NCI-H345 (cell line): Measurements from ENCODE around the gene NECTIN1.

ENCODE experiments used
- DNase-seq: peaks from one replicate; lab custom pipeline; 2025; lab: John Stamatoyannopoulos, UW

The NECTIN1 gene

DNA sequence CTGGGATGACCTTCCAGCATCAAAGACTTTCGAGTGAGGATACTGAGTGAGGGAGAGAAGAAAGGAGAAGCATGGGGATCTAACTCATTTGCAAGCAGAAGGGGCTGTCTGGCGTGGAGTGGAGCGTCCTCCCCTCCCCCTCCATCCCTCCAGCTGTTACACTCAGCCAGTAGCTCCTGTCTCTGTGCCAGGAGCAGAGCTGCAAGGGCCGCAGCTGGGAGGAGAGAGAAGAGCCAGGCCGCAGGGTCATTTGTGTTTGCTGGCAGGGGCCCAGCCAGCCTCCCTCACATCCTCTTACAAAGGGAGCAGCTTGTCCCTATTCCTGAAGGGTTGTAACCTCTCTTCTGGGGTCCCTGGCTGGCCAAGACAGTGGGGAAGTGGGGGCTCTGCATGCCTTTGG, 57.9 kb downstream of the NECTIN1 start:
- DNase-seq: peak; percentile 33

DNA sequence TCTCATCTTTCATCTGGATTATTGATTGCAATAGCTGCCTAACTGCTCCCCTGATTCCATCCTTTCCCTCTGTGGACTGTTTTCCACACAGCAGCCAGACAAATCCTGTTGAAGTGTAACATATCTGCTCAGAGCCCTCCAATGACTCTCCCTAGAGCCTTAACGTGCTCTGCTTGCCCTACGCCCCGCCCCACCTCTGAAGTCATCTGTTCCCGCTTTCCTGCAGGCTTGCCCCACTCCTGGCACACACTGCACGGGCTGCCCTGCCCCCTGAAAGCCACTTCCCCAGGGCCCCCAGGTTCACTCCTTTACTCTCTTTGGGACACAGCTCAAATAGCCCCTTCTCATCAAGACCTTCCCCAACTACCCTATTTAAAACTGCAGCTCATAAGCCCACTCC, 59.5 kb downstream of the NECTIN1 start:
- DNase-seq: no peak

DNA sequence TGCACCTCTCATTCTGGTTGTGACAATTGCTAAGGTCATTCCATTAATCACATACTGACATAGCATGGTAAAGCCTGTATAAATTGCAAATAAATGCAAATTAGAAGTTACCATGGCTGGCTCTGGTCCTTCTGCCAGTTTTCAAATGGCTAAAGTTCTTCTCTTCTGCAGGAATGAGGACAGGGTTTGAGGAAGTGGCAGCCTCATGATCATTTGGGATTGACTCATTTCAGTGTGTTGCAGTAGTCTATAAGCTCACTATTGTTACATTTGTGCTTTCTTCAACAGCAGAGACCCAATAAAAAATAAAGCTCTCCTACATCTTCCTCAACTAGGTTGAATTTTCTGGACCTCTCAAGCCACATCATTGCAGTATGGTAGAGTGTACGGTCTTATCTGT, 60.3 kb downstream of the NECTIN1 start:
- no peak for DNase-seq

DNA sequence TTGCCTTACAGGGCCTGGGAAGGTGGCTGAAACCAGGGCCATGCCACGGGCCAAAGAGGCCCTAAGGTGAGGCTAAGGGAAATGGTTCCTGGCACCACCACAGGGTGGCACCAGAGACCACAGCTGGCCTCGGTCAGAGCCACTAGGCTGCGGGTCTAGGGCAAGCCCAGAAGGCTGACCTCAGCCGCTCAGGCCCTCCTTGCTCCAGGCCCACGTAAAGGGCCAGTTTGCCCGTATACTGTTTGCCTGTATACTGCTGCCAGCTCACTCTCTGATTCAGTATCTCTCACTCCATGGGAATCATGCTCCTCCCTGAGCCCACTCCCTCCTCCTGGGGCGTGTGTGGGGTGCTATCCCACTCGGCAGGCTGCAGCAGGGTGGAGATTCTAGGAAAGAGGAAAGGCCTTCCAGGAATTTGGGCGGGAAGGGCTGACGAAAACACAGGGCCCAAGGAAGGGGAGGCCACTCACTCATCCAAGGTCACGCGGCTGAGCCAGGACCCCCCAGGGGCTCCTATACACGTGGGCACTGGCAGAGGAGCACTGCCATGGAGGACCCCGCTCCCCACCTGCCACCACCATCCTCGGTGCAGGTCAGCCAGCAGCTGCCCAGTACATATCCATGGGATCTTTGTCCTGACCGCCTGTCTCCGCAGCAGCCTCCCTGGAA, 62.4 kb downstream of the NECTIN1 start:
- peak; percentile 42 for DNase-seq

DNA sequence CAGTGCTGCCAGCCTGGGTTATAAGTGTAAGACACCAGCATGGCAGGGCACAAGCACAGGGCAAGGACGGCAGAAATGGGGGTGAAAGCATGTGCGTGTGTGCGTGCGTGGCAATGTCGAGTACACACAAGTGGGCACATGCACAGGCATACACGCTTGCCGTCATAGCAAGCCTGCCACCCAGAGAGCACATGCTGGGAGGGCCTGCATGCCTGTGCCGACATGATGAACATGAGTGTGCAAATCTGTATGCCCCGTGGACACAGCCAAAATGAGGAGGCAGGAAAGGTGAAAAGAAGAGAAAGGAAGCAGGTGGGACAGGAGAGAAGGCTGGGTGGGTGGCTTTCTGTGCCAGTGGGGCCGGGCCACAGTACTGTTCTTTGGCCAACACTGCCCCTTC, 62.9 kb downstream of the NECTIN1 start:
- no peak for DNase-seq

DNA sequence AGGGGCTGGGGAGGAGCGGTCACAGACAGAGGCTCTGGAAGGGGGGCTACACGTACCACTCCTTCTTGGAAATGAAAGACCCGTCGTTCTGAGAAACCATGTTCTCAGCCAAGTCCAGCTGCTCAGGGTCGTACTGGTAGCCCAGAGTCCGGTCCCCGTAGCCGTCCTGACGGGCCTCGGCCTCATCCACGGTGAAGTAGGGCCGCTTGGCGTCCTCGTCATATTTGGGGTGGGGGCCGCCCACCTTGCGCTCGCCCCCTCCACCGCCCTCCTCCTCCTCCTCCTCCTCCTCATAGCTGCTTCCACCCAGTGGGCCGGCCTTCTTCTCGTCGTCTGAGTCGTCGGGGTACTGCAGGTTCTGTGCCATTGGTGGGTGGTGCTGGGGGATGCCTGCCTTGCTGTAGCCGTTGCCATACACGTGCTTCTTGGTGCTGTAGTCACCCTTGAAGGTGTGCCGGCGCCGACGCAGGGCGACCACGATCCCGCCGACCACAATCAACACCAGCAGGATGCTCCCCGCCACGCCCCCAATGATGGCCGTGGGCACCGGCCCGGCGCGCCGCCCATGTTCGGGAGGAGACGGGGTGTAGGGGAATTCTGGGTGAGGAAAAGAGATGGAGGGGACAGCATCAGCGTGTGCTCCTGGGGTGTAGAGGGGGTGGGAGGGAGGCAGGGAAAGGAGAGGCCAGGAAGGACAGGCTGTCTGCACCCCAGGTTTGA, 64.1 kb downstream of the NECTIN1 start:
- DNase-seq: no peak

DNA sequence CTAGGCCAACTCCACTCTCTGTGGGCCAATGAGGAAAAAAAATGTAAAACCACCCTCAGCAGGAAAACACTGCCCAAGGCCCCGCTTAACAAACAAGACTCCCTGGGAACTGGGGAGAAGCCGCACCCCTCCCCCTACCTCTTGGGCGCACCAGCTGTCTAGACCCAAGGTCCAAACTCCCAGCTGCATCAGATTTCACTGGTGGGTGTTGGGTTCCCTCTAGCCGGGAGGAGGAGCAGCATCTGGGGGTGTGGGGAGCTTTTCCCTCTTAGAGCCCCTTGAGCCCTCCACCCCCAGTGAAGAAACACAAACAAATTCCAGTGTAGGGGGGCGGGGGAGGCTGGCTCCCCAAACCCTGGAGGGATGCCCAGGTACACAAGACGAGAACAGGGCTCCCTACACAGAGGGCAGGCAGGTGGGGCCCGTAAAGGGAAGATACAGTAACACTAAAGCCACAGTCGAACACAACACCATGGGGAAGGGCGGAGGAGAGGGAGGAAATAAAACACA, 64.9 kb downstream of the NECTIN1 start:
- DNase-seq: peak; percentile 55

DNA sequence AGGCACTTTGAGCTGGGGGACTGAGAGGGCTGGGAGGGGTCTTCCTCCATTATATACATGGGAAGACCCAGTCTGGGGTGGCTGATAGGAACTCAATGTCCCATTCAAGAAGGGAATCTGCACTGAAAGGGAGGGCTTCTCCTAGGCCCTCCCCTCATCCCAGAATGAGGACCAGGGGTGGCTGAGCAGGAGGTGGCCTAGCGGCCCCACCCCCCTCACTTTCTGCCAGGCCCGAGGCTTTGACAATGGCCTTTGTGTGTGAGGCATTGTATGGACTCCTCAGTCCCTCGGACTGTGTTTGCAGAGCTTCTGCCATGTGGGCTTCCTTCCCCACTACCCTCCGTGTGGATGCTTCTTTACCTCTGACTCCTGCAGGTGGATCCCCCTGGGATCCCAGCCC, 65.7 kb downstream of the NECTIN1 start:
- DNase-seq: no peak

DNA sequence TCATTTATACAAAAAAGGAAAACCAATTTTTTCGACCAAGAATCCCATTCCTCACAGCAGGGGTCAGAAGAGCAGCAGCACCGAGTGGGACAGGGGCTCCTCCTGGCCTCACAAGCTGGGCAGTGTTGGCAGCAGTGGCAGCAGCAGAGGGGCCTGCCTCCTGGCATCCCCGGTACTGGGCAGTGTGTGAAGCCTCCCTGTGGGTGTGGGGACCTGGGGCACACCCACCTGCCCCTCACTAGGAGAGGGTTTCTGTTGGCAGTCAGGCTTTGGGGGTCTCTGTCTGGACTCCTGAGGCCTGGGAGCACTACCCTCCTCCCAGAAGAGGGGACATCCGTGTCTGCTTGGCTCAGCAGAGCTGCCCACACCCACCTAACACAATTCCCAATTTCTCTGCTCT, 67.8 kb downstream of the NECTIN1 start:
- no peak for DNase-seq

DNA sequence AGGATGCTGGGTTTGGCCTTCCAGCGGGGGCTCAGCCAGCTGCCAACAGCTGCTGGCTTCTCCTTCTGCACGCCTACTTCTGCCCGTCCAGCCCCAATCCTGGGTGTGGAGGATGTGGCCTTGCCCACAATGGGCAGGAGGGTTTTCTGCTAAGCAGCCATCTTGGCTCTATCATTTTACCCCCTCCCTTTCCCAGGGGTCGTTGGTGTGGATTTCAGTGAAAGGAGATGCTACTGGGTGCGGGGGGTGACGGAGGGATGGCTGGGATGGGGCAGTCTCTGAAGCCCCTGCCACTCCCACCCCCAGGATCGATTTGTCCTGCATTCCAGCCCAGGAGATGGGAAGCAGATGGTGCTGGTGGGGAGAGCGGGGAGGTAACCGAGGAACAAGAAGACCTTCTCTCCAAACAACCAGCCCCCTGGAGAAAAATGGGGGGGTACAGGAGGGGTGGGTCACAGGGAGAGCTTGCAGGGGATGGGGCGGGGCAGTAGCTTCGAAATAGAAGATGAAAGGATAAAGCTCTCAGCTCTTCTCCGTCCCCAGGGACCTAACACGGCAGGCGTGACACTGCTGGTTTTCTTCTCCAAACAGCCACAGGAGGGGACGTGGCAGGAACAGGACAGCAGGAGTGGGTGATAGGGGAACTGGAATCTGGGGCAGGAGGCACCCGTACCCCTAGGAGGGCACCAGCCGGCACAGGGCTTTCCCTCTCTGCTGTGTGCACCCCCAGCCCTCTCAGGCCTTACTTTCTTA, 68.9 kb downstream of the NECTIN1 start:
- DNase-seq: no peak

DNA sequence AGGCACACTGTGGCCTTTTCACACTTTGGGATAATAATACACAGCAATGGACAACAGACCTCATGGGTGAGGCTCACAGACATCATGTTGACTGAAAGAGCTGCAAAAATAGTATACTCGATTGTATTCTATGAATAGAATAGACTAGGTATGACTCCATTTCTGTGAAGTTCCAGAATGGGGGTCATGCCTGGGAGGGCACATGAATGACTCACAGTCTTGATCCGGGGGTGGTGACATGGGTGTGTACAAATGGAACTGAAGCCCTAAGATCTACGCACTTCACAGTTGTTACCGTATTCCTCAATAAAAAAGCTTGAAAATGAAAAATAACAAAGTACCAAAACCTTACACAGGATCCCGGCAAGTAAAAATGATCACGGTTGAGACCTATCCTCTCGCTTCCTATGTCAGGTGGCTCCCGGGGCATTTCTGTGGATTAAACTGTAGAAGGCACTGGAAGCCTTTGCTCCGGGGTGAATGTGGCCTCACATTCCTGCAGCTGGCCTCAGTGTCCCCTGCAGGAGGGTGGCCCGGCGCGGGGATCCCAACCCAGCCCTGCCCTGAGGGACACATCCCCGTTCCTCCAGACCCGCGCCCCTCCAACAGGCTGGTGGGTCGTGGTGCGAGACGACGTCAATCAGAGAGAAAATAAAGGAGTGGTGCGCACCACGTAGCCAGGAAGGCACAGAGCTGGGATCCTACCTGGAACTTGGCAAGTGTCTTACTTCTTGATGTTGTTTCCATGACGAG, 75.9 kb downstream of the NECTIN1 start:
- DNase-seq: no peak

DNA sequence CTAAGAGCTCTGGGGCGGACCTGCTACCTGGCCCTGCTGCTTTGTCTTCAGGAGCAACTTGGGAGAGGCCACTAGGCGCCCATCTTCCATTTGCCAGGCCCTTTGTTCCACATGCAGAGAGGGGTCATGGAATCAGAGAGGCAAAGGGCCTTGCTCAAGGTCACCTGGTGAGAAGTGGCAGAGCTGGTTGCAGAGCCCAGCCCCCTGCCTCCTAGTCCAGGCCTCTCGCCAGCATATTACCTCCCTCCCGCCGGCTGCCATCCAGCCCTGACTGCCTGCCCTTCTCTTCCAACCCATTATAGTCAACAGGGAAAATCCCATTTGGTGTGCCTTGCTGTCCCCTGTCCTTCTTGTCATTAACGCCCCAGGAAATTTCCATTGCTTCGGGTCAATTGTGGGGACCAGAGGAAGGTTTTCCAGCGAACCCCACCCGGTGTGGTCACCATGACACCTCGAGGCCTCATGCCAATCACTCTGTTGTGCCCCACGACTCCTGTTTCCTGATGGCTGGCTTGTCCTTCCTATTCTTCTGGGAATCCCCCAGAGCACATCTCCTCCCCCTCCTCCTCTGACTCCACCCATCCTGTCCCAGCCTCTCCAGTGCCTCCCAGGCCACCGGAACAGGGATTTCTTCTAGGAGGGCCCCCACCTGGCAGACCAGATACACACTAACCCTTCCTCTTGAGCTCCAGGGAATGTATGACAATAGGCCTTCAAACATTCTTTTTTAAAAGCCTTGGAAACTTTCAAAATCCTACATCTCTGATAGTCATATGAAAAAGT, 77.0 kb downstream of the NECTIN1 start:
- DNase-seq: no peak

DNA sequence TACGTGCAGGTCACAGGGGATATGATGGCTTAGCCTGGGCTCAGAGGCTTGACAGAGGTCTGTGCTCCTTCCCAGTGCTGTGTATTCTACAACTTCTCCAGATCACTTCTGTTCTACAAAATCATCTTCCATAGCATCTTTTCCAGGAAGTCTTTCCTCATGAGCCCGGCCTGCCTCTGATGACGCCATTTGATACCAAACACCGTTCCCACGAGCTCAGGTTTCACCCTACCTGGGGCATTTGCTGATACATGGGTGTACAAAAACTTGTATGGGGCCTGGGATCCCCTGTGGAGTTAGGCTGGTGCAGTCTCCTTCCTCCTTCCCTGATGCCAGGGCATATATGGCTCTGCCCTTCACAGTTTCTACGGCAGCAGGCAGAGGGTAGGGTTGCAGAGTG, 78.7 kb downstream of the NECTIN1 start:
- no peak for DNase-seq

DNA sequence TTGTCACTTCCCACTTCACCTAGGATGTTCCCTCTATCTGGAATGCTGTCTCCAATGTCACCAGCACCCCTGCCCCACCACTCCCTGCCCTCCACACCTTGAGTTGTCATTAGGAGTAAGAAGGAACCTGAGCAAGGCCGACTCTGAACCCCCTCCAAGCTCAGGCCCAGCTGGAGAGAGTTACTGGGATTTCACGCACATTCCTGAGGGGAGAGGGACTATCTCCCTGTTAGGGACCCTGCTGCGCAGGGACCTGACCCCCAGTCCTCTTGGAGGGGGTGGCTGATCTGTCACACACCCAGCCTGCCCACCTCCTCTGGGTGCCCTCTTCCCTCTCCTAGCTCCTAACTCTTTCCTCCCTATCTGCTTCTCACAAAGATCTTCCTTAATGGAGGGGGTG, 81.7 kb downstream of the NECTIN1 start:
- DNase-seq: no peak

DNA sequence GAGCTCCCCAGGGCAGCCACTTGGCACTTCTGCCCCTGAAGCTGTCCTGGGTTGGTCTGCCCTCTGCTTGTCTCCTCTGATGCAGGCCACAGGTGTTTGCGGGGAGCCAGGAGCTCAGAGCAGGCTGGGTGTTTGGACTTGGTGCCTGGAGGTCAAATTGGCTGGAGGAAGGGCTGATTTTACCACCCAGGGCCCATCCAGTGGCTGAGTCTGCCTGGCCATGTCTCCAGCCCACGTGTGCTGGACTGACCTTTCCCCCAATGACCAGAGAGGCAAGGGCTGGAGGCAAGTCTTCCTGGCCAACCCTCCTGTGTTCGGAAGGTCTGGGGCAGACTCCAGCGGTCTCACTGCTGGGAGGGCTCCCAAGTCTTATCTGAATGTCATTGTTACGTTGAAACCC, 84.0 kb downstream of the NECTIN1 start:
- no peak for DNase-seq

DNA sequence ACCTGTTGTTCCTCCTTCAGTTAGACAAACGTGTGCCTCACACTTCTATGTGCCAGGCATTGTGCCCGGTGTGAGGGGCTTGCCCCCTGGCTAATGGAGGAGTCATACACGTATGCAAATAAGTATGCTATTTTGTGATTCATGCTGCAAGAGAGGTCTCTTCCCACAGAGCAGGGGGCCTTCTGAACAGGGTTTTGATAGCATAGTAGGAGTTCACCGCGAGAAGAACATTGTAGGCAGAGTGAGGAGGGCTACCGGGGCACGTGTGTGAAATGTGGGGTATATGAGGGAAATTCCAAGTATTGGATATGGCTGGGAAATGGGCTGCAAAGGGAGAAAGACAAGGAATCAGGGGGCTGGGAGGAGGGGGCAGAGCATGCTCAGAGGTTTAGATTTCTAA, 84.5 kb downstream of the NECTIN1 start:
- no peak for DNase-seq

DNA sequence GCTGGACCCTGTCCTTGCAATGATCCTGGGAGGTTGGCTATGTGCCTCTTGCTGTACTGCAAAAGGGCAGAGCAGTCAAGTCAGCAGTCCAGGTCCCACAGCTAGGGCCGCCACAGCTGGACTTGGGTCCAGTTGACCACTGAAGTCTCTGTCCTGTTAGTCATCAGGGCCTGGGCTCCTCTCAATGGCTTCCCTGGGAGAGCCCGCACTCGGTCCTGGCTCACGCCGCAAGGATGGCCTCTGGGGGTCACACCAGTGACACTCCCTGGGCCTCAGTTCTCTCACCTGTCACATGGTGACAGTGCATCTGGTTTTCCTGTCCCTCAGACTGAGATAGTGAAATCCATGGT, 85.1 kb downstream of the NECTIN1 start:
- no peak for DNase-seq

DNA sequence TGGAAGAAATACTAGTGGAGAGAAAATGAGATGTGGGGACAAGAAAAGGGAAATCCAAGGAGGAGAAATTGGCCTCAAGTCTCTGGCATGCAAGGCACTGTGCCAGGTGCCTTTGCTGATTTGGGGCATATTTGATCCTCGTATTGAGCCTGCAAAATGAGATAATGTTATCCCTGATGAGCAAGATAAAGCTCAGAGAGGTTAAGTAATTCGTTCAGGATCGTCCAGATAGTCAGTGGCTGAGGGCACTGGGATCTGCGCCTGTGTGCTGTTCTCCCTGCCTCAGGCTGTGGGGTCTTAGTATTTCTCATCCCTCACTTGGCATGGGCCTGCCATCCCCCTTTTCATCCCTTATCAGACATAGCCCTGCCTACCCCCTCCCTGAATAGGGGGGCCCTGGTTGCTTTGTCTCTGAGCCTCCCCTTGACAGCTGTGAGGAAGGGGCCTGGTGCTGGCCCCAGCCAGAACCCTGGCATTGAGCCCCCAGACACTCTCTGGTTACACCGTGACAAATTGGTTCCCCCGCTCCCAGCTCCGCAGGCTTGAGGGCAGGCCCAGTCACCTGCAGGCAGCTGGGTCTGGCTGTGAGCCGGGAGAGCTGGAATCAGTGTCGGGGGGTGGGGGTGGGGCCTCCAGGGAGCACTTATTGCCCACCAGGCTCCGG, 85.7 kb downstream of the NECTIN1 start:
- DNase-seq: no peak

DNA sequence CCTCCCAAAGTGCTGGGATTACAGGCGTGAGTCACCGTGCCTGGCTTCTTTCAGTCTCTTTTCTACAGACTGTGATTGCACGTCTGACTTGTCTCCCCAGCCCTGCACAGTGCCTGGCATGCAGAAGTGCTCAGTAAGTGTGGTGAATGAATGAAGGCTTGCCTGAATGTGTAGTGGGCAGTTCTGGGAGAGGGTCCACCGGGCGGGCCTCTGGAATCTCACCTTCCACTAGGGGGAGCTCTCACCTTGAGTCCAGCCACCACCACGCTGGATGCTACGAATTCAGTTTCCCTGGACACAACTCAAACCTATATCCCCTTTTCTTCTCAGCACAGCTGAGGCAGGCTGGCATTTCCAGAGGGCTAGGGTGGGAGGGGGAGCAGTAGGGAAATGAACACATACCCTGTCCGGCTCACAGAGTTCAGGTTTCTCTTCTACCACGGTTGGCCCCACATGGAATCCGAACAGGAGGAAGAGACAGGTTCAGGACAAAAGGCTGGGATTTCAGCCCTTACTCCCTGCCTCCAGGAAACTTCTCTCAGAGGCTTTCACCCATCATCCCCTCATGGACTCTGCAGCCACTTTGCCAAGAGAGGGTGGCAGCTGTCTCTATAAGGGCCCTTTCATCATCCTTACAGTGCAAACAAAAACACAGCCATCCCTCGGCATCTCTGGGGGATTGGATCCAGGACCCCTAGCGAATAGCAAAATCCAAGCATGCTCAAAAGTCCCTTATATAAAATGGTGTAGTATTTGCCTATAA, 86.8 kb downstream of the NECTIN1 start:
- peak; percentile 20 for DNase-seq

DNA sequence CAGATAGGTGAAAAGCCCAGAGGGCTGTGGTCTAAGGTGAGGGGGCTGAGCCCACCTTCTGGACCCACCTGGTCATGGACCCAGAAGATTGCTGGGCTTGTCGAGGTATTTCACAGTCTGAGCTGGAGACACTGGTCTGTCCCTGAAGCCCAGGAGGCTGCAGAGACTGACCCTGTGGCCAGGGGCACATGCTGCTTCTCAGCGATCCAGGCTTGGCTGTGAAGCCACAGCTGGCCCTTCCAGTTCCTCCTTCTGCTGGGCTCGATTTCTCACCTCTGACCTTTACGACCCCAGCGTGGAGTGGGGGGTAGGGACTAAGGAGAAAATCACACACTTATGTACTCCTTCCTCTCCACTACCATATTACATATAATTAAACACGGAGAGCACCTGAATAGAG, 88.5 kb downstream of the NECTIN1 start:
- no peak for DNase-seq
